Osteocyte (in vitro differentiated cells): Measurements from ENCODE around the gene TCN1. TPM values are rescaled to one million over a fixed set of nuclear protein-coding genes. Genes with fewer than 3 reads are reported as not detected.
"Not testable (repeated sequence)": the region's sequence is repeated elsewhere in the genome, so short reads cannot be mapped to it uniquely, and the experiment has no call there.

Source experiments
- DNase-seq: peaks from one replicate; pipeline ENCODE4 v3.0.0; 2021; ENCODE audit warnings: mixed read lengths; ENCODE audit not compliant: unreplicated experiment; ENCODE audit errors: extremely low spot score
- H3K27ac Mint-ChIP-seq: one replicate; pipeline ENCODE4 v1.8.0; 2021; ENCODE audit warnings: mild to moderate bottlenecking, mixed read lengths; ENCODE audit not compliant: unreplicated experiment
- H3K27me3 Mint-ChIP-seq: one replicate; pipeline ENCODE4 v1.8.0; 2021; ENCODE audit warnings: mixed read lengths; ENCODE audit not compliant: unreplicated experiment
- H3K36me3 Mint-ChIP-seq: one replicate; pipeline ENCODE4 v1.8.0; 2021; ENCODE audit warnings: mixed read lengths; ENCODE audit not compliant: unreplicated experiment
- H3K4me1 Mint-ChIP-seq: one replicate; pipeline ENCODE4 v1.8.0; 2021; ENCODE audit warnings: mixed read lengths; ENCODE audit not compliant: unreplicated experiment
- H3K4me3 Mint-ChIP-seq: one replicate; pipeline ENCODE4 v1.8.0; 2021; ENCODE audit warnings: mild to moderate bottlenecking, moderate library complexity, mixed read lengths; ENCODE audit not compliant: unreplicated experiment
- H3K9me3 Mint-ChIP-seq: one replicate; pipeline ENCODE4 v1.8.0; 2021; ENCODE audit warnings: mixed read lengths; ENCODE audit not compliant: unreplicated experiment
- total RNA-seq: library from RNA; stranded (reverse); gene quantifications from 2 replicates; pipeline ENCODE4 v1.2.1, GENCODE V29; 2021
- TF ChIP-seq, protein P1 (sequence below): fragments of 200-600 bp; sonication (generic); IDR thresholded peaks from 2 replicates; pipeline ENCODE4 v1.5.0; 2021; ENCODE audit warnings: antibody characterized with exemption, mild to moderate bottlenecking, moderate library complexity

The TCN1 gene
- total RNA-seq, 1 donor from 2014 or later = not detected

DNA sequence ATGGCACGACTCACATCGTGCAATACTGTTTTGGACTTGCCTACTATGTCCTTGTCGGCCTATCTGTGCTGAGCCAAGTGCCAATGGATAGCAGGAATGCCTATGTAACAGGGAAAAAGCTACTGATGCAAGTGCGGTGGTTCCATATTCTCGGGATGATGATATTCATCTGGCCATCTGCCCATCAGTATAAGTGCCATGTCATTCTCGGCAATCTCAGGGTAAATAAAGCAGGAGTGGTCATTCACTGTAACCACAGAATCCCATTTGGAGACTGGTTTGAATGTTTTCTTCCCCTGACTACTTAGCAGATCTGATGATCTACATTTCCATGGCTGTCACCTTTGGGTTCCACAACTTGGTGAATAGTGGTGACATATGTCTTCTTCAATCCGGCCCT lies 32.4 kb upstream of the TCN1 start:
- DNase-seq = no peak
- TF ChIP-seq, protein P1, sequence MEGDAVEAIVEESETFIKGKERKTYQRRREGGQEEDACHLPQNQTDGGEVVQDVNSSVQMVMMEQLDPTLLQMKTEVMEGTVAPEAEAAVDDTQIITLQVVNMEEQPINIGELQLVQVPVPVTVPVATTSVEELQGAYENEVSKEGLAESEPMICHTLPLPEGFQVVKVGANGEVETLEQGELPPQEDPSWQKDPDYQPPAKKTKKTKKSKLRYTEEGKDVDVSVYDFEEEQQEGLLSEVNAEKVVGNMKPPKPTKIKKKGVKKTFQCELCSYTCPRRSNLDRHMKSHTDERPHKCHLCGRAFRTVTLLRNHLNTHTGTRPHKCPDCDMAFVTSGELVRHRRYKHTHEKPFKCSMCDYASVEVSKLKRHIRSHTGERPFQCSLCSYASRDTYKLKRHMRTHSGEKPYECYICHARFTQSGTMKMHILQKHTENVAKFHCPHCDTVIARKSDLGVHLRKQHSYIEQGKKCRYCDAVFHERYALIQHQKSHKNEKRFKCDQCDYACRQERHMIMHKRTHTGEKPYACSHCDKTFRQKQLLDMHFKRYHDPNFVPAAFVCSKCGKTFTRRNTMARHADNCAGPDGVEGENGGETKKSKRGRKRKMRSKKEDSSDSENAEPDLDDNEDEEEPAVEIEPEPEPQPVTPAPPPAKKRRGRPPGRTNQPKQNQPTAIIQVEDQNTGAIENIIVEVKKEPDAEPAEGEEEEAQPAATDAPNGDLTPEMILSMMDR = no peak
- H3K36me3 Mint-ChIP-seq = no peaks in the 10 kb centered on the region
- peaks cover 11% of the 10 kb centered on the region for H3K9me3 Mint-ChIP-seq
- no peaks in the 10 kb centered on the region for H3K27me3 Mint-ChIP-seq
- peaks cover 3% of the 10 kb centered on the region for H3K4me1 Mint-ChIP-seq
- H3K4me3 Mint-ChIP-seq = no peak overlapping the region
- no peak overlapping the region for H3K27ac Mint-ChIP-seq

DNA sequence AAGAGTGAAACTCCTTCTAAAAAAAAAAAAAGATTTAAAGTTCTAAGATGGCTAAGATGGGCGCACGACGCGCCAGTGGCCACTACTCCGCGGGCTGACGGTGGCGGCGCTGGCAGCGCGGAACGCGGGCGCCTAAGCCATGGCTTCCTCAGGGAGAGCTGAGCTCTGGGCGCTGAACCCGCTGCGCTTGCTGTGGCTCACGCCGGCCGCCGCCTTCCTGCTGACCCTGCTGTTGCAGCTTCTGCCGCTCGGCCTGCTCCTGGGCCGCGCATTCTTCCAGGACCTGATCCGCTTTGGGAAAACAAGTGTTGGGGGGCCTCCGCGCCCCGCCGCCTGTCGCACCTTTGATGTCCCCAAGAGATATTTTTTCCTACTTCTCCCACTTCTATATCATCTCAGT lies 31.8 kb upstream of the TCN1 start:
- Mint-ChIP-seq H3K9me3 (peaks cover 11% of the 10 kb centered on the region), H3K27ac (no peak overlapping the region), H3K27me3 (no peaks in the 10 kb centered on the region), H3K36me3 (no peaks in the 10 kb centered on the region), H3K4me3 (no peak overlapping the region), H3K4me1 (peaks cover 3% of the 10 kb centered on the region)
- TF ChIP-seq, protein P1 = no peak
- DNase-seq = no peak

DNA sequence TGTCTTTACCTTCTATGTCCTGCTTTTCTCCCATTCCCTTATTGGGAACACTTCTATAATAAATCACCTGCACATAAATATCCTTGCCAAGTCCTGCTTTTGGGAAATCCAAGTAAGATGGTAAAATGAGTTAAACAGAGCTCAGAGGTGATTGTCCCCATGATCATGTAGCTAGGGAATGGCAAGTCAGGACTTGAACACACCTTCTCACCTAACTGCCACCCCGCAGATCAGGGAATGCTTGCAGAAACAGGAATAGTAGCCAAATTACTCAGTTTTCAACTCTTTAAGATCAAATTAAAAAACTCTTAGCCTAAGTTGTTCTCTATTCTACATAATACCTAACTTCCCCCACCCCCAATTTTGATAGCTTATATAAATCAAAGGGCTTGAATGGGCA lies 28.3 kb upstream of the TCN1 start:
- no peak overlapping the region for H3K27ac Mint-ChIP-seq
- peaks cover 15% of the 10 kb centered on the region for H3K9me3 Mint-ChIP-seq
- H3K27me3 Mint-ChIP-seq = no peaks in the 10 kb centered on the region
- no peaks in the 10 kb centered on the region for H3K36me3 Mint-ChIP-seq
- no peaks in the 10 kb centered on the region for H3K4me1 Mint-ChIP-seq
- no peak overlapping the region for H3K4me3 Mint-ChIP-seq
- TF ChIP-seq, protein P1 = no peak
- DNase-seq = no peak

DNA sequence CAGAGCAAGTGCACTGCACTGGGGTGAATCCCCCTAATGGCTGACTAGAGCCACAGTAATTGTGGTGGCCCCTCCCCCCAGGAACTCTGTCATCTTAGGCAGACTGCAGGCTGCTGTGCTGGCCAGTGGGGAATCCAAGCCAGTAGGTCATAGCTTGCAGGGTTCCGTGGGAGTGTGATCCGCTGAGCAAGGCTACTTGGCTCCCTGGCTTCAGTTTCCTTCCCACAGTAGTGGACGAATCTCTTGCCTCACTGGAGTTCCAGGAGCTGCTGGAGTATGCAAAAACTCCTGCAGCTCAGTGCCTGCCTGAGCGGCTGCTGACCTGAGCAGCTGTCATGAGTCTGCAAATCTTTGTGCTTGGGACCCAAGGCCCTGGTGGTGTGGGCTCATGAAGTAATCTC lies 25.5 kb upstream of the TCN1 start:
- no peaks in the 10 kb centered on the region for H3K4me1 Mint-ChIP-seq
- H3K36me3 Mint-ChIP-seq = no peaks in the 10 kb centered on the region
- no peaks in the 10 kb centered on the region for H3K27me3 Mint-ChIP-seq
- peaks cover 21% of the 10 kb centered on the region for H3K9me3 Mint-ChIP-seq
- no peak for DNase-seq
- TF ChIP-seq, protein P1 = no peak
- no peak overlapping the region for H3K4me3 Mint-ChIP-seq
- no peak overlapping the region for H3K27ac Mint-ChIP-seq

DNA sequence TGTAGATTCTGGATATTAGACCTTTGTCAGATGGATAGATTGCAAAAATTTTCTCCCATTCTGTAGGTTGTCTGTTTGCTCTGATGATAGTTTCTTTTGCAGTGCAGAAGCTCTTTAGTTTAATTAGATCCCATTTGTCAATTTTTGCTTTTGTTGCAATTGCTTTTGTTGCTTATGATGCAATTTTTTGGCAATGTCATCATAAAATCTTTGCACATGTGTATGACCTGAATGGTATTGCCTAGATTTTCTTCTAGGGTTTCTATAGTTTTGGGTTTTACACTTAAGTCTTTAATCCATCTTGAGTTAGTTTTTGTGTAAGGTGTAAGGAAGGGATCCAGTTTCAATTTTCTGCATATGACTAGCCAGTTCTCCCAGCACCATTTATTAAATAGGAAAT lies 20.9 kb upstream of the TCN1 start:
- not testable (repeated sequence) for DNase-seq, H3K36me3 Mint-ChIP-seq, H3K4me1 Mint-ChIP-seq, H3K27ac Mint-ChIP-seq, H3K27me3 Mint-ChIP-seq, H3K4me3 Mint-ChIP-seq
- H3K9me3 Mint-ChIP-seq = peaks cover 21% of the 10 kb centered on the region

DNA sequence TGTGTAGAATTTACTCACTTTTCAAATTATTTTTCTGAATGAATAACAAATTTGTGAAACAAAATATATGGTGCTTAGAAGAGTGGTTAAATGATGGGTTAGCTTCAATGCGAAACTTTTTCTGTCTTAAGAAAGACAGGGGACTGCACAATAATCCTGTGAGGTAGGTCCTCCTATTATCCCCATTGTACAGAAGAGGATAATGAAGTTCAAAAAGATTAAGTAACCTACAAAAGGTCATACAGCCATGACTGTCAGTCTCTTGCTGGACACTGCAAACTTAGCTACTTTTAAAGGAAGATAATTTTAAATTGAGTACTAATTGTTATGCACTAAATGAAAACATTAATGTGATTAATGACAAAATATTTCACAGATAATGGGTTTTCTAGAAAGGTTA lies 17.3 kb upstream of the TCN1 start:
- TF ChIP-seq, protein P1 = no peak
- DNase-seq = no peak
- Mint-ChIP-seq H3K27ac (no peak overlapping the region), H3K27me3 (no peaks in the 10 kb centered on the region), H3K9me3 (peaks cover 6% of the 10 kb centered on the region), H3K36me3 (no peaks in the 10 kb centered on the region), H3K4me3 (no peak overlapping the region), H3K4me1 (no peaks in the 10 kb centered on the region)
